ENCODE results near the gene NOLC1. TPM values are rescaled to one million over a fixed set of nuclear protein-coding genes. Genes with fewer than 3 reads are reported as not detected.

NOLC1 gene
- total RNA-seq (2022), result 122 and 168 TPM in 2 replicates
- percentile 96 among the genes with signal in this experiment for Bru-seq, nascent RNA
- BruChase-seq, experiment 1, labeled RNA remaining after a 6-hour chase, result percentile 99 among the genes with signal in this experiment
- percentile 97 among the genes with signal in this experiment for BruChase-seq, experiment 2, labeled RNA remaining after a 2-hour chase
- long read RNA-seq, transcript NOLC1-209 (13 exons, 3,932 nt), result minor isoform, 180 of 511 reads
- long read RNA-seq, transcript NOLC1-202 (13 exons, 3,967 nt), result minor isoform, 23 of 511 reads
- long read RNA-seq, transcript NOLC1-207 (13 exons, 2,441 nt), result major isoform, 244 of 511 reads
- long read RNA-seq, partial matches to known transcripts, result 21 of 511 reads
- long read RNA-seq, other reads (novel, unspliced or antisense), result 40 of 511 reads

DNA sequence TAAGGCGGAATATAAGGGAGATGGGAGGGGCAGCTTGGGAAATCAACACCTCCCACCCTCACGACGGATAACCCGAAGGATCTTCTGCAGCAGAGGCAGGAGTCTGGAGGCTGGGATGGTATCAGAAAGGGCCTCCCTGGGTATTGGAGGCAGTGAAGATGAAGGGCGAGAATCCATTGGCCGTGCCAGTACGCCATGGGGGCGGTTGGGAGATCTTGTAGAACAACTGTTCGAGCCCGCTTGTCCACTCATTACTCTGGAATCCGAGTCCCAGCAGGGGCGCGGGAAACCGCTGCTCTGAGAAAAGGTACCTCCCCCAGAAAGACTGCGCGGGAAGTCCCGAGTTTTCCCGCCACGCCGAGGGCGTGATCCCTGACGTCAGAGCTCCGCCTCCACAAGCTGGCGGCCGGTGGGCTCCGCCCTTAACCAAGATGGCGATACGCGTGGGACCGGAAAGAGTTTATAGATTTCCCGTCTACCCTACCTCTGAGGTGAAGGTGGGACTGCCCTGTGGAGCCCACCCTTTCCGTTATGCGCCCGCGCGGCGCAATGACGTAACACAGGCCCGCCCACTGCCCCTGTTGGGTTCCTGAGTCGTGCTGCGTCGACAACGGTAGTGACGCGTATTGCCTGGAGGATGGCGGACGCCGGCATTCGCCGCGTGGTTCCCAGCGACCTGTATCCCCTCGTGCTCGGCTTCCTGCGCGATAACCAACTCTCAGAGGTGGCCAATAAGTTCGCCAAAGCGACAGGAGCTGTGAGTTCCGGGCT is at the start of gene NOLC1:
TSS of gene NOLC1 (plus strand) at position 616 of the 771 bp plus-strand sequence. CDS start at position 638, 22 bp downstream.
- peak within 1 kb of the TSS; percentile 75 for H3K4me3 Mint-ChIP-seq (ENCODE audit: unreplicated experiment)
- no TSS peak for BruUV-seq (replicated peaks)
- ChIA-PET CTCF (interaction anchor here (0.6 to 1.5 kb wide), 5 partner anchors 8 to 247 kb away, joined by 3 to 4 read pairs (median 4); partner anchors contain the start of gene NFKB2), POLR2A (interaction anchor here (0.6 to 4.2 kb wide), 25 partner anchors 8 to 492 kb away, joined by 3 to 47 read pairs (median 5); partner anchors contain the start of genes ACTR1A, C10orf95, CUEDC2 and GBF1)
- H3K27ac Mint-ChIP-seq (ENCODE audit: low read depth, unreplicated experiment), result peak within 1 kb of the TSS; percentile 92
- TF ChIP-seq, protein P1, sequence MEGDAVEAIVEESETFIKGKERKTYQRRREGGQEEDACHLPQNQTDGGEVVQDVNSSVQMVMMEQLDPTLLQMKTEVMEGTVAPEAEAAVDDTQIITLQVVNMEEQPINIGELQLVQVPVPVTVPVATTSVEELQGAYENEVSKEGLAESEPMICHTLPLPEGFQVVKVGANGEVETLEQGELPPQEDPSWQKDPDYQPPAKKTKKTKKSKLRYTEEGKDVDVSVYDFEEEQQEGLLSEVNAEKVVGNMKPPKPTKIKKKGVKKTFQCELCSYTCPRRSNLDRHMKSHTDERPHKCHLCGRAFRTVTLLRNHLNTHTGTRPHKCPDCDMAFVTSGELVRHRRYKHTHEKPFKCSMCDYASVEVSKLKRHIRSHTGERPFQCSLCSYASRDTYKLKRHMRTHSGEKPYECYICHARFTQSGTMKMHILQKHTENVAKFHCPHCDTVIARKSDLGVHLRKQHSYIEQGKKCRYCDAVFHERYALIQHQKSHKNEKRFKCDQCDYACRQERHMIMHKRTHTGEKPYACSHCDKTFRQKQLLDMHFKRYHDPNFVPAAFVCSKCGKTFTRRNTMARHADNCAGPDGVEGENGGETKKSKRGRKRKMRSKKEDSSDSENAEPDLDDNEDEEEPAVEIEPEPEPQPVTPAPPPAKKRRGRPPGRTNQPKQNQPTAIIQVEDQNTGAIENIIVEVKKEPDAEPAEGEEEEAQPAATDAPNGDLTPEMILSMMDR (IDR thresholded peaks at IDR 0.05; ENCODE audit: unreplicated experiment), result no peak
- H3K4me1 Mint-ChIP-seq (ENCODE audit: insufficient read depth, unreplicated experiment), result peaks cover 14% of the 10 kb centered on the region
- intact Hi-C loops (cut with micrococcal nuclease), result loop anchor here (1.0 kb wide), 1 partner anchor 20 kb away; no protein-coding TSS in a partner anchor
- H3K9me3 Mint-ChIP-seq (ENCODE audit: unreplicated experiment), result no peaks in the 10 kb centered on the region
- peak; percentile 98 for DNase-seq (ENCODE audit: unreplicated experiment)
- H3K36me3 Mint-ChIP-seq (ENCODE audit: insufficient read depth, unreplicated experiment), result peaks cover 63% of the 10 kb centered on the region
- no peaks in the 10 kb centered on the region for H3K27me3 Mint-ChIP-seq (ENCODE audit: insufficient read depth, unreplicated experiment)

DNA sequence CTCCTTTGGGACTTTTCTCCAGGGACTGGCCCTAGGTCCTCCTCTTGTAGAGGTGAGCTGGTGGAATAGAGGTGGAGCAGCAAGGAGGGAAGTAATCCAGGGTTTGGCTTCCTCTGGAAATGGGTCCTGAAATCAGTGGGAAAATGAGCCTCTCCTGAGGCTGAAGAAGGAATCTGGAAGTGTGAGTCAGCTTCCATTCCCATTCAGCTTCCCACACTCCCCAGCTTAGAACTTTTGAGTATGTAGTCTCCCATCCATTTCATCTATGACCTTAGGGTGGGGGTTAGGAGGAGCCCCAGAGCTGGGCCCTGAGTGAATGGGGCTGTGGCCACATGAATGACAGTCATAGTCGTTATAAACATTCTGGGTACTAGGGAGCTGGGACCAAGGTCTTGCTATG is 49.8 kb upstream of the NOLC1 start:
- Mint-ChIP-seq H3K4me3 (ENCODE audit: unreplicated experiment) (no peak overlapping the region), H3K9me3 (ENCODE audit: unreplicated experiment) (no peaks in the 10 kb centered on the region), H3K27me3 (ENCODE audit: insufficient read depth, unreplicated experiment) (no peaks in the 10 kb centered on the region), H3K36me3 (ENCODE audit: insufficient read depth, unreplicated experiment) (peaks cover 11% of the 10 kb centered on the region), H3K27ac (ENCODE audit: low read depth, unreplicated experiment) (no peak overlapping the region), H3K4me1 (ENCODE audit: insufficient read depth, unreplicated experiment) (no peaks in the 10 kb centered on the region)
- no peak for DNase-seq (ENCODE audit: unreplicated experiment)
- POLR2A ChIA-PET, result interaction anchor here (1.7 to 5.9 kb wide), 2 partner anchors 11 to 12 kb away, joined by 6 to 33 read pairs; no protein-coding TSS in a partner anchor
- intact Hi-C loops (cut with micrococcal nuclease), result no loop called here
- BruUV-seq (replicated peaks), result no TSS peak
- TF ChIP-seq, protein P1 (IDR thresholded peaks at IDR 0.05; ENCODE audit: unreplicated experiment), result no peak
- CTCF ChIA-PET, result interaction anchor here (0.6 to 3.8 kb wide), 6 partner anchors 9 to 455 kb away, joined by 3 to 21 read pairs (median 4); no protein-coding TSS in a partner anchor

DNA sequence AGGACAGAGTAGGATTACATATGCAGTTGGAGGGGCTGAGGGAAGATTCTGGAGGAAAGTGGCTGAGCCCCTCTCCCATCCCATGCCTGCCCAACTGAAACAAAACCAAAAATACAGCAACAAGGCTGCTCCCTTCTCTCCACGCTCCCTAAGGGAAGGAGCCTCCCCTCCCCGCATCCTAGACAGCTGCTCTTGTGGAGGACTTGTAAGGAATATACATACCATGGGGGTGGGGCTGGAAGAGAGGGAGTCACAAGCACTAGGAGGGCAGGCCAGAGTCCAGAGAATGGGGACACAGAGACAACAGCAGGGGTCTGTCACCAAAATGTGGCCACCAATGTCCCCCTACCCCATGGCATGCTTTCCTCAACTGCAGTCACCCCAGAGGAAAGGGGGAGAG is 45.2 kb upstream of the NOLC1 start:
- H3K9me3 Mint-ChIP-seq (ENCODE audit: unreplicated experiment), result no peaks in the 10 kb centered on the region
- POLR2A ChIA-PET, result no interaction called here
- no peak overlapping the region for H3K27ac Mint-ChIP-seq (ENCODE audit: low read depth, unreplicated experiment)
- no peak overlapping the region for H3K4me3 Mint-ChIP-seq (ENCODE audit: unreplicated experiment)
- no peaks in the 10 kb centered on the region for H3K27me3 Mint-ChIP-seq (ENCODE audit: insufficient read depth, unreplicated experiment)
- BruUV-seq (replicated peaks), result no TSS peak
- CTCF ChIA-PET, result interaction anchor here (1.1 kb wide), 1 partner anchor 34 kb away, joined by 3 read pairs; no protein-coding TSS in a partner anchor
- intact Hi-C loops (cut with micrococcal nuclease), result no loop called here
- no peaks in the 10 kb centered on the region for H3K4me1 Mint-ChIP-seq (ENCODE audit: insufficient read depth, unreplicated experiment)
- no peak for DNase-seq (ENCODE audit: unreplicated experiment)
- peaks cover 30% of the 10 kb centered on the region for H3K36me3 Mint-ChIP-seq (ENCODE audit: insufficient read depth, unreplicated experiment)
- TF ChIP-seq, protein P1 (IDR thresholded peaks at IDR 0.05; ENCODE audit: unreplicated experiment), result no peak

Data from MCF 10A (cell line).